IPS-11a (cell line): ENCODE measurements around the gene PSD2.

Source experiments
- H3K4me3 ChIP-seq: one replicate; pipeline ENCODE4 v1.5.1; 2013; ENCODE audit warnings: low read depth, low read length, control low read depth

PSD2 gene

DNA sequence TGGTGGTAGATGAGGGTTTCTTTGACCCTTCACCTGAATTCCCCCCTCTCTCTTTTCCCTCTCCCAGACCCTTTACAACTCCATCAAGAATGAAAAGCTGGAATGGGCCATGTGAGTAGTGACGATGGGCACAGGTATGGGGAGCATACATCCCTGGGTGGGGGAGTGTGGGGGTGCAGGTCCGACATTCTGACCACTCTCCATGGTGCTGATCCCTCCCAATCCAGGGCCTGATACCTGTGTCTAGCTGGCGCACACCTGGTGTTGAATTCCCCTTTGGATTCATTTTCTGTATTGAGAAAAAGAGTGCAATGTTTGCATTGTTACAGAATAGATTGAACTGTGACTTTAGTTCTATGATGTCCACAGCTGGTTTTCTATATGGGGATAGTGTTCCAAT, 40.0 kb downstream of the PSD2 start:
- H3K4me3 ChIP-seq = no peak overlapping the region

DNA sequence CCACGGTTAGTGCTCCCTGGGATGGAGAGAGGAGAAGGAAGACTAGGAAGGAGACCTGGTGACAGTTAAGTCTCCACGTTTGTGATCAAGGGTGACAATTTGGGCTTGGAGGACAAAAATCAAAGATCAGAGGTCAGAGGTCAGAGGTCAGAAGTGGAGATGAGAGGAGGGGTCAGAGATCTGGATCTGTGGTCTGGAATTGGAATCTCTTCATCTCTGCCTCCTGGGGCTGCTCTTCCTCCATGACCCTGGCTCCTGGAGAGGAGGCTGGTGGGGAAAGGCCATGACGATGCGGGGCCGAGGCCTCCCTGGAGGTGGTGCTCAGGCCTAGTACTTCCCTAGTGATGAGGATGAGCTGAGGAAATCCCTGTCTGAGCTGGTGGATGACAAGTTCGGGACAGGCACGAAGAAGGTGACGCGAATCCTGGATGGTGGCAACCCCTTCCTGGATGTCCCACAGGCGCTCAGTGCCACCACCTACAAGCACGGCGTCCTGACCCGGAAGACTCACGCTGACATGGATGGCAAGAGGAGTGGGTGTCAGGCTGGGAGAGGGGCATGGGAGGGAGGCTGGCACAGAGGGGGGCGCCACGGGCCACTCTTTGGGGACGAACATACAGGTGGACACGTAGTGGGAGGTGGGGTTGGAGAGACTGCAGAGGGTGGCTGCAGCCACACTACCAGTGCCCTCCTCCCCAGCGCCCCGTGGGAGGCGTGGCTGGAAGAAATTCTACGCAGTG, 41.0 kb downstream of the PSD2 start:
- H3K4me3 ChIP-seq = no peak overlapping the region

DNA sequence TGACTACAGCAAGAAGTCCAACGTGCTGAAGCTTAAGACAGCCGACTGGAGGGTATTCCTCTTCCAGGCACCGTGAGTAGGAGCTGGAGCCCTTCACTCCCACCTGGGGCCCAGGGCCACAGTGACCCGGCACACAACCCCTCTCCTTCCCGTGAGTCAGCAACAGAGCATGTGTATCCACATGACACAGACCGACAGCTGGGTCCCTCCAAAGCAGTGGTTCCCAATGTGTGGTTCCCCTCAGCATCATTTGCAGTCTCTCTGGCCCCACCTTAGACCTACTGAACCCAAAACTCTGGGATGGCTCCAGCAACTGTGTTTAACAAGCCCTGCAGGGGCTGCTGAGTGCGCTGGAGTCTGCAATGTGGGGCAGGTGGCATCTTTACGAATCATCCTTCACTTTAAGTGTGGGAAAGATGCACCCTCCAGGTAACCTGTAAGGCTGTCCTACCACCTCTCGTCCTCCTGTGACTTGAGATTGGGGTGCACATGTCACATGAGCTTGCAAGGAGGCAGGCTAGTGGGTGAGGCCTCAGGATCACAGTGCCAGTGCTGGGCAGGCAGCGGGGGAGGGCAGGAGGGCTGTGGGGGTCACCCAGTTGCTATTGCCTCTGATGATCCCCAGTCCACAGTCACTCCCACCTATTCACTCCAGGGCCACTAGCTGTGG, 42.2 kb downstream of the PSD2 start:
- H3K4me3 ChIP-seq = no peak overlapping the region

DNA sequence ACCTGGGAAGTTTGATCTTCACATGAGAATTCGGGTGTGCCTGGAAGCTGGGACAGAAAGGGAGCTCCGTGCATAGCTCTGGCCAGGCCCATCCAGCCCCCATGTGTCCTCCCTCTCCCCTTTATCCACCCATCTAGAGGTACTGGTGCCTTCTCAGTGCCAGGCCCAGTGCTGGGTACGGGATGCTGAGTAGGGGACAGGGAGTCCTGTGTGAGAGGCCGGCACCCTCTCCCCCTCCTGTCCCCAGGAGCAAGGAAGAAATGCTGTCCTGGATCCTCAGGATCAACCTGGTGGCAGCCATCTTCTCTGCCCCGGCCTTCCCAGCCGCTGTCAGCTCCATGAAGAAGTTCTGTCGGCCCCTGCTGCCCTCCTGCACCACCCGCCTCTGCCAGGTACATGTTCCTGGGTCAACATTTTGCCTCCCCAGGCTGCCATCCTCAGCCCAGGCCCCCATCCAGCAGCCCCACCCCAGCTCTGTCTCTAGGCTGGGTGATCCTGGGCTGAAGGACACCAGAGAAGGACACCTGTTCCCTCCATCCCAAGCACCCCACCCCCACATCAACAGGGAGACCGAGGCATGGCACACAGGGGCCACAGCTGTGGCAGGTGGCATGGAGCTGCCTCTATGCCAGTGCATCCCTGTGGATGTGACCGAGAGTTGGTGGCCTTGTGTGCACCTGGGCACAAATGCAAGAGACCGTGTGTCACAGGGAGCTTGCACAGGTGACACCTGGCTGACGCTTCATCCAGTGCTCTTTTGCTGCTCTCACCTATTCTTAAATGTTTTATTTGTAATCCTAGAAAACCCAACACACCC, 43.0 kb downstream of the PSD2 start:
- no peak overlapping the region for H3K4me3 ChIP-seq

DNA sequence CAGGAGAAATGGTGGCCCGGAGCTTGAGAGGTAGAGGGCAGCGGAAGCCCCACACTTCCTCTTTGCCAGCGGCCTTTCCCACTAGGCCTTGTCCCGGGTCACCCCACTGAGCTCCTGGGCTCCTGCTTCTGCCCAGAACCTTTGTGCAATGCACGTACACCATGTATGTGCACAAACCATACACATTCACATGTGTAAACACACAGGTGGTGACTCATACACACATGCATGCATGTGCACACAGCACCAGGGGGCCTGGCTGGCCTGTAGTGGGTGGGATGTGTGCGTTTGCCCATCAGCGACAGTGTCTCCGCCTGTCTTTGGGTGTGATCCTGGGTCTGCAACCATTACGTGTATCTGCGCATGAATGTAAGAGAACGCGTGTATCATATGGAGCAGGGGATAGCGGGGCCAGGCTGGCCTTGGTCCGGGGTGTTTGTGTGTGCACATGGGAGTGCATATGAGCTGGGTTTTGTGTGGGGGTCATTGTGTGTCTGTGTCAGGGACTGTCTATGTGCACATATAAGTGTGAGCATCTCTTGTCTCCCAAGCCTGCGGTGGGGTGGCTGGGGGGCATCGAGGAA, 43.7 kb downstream of the PSD2 start:
- no peak overlapping the region for H3K4me3 ChIP-seq

DNA sequence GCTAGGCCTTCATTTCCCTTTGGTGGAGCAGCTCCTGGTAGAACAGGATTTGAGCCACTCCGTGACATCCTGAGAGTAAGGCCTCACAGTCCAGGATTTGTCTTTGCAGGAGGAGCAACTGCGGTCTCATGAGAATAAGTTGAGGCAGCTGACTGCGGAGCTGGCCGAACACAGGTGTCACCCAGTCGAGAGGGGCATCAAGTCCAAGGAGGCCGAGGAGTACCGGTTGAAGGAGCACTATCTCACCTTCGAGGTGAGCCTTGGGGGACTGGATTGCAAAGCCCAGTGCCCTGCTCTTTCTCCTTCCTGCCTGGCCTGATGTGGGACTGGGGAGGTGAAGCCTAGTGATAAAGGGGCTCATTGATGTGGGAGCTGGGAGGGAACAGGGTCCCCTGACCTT, 44.3 kb downstream of the PSD2 start:
- H3K4me3 ChIP-seq = no peak overlapping the region

DNA sequence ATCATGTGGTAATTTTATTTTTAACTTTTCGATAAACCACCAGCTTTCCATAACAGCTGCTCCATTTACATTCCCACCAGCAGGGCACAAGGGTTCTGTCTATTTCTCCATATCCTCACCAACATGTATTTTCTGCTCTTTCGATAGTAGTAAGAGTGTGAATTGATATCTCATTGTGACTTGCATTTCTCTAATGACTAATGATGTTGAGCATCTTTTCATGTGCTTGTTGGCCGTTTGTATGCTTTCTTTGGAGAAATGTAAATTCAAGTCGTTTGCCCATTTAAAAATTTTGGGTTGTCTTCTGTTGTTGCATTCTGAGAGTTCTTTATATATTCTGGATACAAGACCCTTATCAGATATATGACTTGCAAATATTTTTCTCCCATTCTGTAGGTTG, 45.9 kb downstream of the PSD2 start:
- no peak overlapping the region for H3K4me3 ChIP-seq

DNA sequence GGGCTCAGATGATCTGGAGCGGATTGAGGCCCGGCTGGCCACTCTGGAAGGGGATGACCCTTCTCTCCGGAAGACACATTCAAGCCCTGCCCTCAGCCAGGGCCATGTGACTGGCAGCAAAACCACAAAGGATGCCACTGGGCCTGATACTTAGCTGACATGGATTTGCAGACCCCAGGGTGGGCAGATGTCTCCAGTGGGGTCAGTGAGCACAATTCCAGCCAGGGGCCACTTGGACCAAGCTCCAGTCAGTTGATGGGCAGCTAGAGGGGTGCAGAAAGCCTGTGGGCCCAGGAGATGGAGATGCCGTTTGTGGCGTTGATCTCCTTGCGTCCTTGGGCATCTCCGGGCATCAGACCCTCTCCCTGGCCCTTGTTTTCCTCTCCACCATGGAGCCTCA, 46.7 kb downstream of the PSD2 start:
- H3K4me3 ChIP-seq = no peak overlapping the region

DNA sequence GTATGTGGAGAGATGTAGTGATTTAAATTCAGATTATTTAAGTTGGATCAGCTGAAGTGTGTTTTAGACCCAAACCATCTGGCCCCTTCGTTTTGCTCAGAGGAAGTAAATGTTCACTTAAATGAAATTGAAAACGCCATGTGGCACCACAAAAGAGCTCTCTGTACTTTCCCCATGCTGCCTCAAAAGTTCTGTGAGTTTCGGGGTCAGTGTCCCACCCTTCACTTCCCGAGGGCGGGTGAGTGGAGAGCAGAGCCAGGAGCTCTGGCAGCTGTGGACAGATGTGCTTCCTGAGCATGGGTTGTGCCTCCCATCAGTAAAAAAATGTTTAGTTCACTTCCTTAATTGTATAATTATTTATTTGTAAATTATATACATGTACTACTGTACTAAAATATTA, 48.4 kb downstream of the PSD2 start:
- H3K4me3 ChIP-seq = no peak overlapping the region

DNA sequence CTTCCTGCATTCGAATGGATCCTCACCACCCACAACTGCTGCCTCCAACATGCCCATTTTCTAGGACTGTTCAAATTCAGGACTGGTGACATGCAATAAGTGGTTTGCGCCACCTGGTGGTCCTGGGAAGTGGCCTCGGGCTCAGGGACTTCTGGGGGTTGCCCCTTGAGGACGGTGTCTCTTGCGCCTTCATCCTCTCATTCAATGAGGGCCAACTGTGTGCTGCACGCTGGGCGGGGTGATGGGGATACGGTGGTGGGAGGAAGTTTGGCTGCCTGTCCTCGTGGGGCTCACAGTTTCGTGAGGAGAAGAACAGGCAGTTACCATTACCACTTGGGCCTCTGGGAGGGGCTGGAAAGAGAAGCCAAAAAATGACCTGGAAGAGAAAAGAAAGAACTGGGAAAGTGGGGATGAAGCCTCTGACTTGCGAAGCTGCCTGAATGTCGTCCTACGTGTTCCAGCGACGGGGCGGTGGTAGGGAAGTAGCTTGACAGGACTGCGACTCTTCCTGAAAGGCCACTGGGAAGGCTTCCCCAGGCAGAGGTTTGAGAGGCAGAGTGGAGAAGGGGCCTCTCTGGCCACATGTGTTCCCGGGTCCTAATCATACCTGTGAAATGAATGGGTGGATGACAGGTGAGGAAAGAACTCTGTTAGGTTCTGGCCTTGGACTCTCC, 49.0 kb downstream of the PSD2 start:
- no peak overlapping the region for H3K4me3 ChIP-seq

DNA sequence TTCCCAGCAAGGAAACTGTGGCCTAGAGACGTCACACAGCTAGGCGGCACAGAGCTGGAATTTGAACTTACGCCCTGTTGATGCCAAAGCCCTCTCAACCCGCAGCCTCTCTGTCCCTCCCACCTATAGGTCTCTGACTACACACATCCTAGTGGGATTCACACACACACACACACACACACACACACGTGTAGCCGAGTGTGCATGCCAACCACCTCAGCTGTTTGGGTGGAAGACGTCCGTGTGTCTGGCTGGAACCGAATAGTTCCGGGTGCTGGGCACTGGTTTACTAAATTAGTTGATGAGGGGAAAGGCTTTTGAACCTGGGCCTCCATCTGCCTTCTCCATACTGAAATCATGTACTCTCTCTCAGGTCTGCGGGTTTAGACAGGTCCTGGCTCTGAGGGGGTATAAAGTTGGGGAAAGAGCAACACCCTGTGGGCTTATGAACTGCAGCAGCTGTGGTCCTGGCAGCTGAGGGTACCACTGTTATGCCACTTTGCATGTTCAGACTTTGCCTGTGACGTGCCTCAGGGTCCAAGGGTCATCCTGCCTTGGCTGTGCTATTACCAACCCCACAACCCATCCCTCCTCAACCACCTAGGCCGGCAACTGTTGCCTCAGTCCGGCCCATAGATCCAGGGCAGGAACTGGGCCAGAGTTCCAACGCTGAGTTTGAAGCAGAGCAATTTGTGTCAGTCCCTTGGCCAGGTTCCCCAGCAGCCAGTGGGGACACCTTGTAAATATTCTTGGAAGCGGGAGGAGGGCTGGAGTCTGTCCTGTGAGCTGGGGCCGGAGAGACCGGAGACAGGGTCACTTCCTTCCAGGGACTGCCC, 50.5 kb downstream of the PSD2 start:
- H3K4me3 ChIP-seq = no peak overlapping the region

DNA sequence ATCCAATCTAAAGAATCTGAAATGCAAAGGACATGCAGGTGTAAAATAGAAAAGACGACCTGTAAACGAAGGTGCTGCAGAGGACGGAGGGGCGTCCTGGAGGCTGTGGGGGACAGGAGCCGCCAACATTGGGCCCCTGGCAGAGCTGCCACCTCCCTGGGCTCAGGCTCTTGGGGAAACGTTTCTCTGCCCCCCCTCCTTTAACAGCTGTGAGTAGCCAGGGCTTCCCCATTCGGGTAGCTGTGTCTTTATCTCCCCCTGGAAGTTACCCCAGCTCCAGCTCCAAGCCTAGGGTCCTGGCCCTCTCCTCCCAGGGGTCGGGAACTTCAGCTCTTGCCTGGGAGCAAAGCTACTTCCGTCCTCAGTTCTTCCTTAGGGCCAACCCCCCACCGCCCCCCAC, 51.5 kb downstream of the PSD2 start:
- H3K4me3 ChIP-seq = no peak overlapping the region

DNA sequence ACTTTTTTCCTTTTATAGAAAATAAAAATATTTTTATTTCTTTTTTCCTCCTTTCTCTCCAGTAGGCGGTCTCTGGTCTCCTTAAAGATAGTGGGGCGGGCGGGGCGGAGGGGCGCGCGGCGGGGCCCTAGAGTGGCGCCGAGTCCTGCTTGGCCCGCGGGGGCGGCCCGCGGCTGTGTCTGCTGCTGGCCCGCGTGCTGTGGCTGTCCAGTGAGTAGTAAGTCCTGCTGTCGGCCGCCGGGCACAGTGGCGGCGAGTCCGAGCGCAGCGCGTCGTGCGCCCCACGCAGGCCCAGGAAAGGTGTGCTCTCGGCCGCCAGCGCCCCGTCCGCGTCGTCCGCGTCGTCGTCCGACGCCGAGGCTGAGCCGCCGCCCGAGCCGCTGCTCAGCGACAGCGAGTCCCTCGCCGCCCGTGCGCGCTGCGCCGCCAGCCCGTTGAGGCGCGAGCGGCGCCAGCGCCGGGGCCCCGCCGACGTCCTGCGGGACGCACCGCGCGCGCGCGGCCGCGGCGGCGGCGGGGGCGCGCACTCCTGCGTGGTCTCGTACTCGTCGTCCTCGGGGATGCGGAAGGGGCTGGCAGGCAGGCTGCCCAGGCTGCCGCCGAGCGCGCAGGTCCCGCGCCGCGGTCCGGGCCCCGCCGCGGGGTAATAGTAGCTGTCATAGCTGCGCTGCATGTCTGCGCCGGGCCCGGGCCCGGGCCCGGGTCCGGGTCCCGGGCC, 52.3 kb downstream of the PSD2 start:
- H3K4me3 ChIP-seq = peak overlapping the region; percentile 43

DNA sequence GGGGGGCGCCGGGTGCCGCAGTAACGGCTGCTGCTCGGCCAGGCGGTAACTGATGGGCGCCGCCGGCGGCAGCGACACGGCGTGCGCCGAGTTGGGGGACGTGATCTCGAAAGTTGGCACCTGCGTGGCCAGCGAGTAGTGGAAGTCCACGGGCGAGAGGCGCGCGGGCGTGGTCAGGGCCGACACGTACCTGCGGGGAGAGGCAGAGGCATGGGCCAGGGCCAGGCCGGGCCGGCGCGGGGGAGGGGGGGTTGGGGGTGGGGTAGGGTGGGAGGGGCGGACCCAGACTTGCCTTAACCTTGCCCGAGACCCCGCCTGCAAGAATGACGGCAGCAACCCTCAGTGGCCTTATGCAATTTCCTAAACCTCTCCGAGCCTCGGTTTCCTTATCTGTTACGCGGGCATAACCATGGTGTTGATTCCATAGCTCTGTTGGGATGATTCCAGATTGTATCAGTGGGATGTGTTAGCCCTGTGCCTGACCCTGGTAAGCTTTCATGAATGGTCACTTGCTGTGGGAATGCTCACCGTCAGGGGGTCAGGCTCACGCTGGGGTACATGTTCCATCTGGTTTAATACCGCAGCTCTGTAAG, 53.0 kb downstream of the PSD2 start:
- peak overlapping the region; percentile 43 for H3K4me3 ChIP-seq

DNA sequence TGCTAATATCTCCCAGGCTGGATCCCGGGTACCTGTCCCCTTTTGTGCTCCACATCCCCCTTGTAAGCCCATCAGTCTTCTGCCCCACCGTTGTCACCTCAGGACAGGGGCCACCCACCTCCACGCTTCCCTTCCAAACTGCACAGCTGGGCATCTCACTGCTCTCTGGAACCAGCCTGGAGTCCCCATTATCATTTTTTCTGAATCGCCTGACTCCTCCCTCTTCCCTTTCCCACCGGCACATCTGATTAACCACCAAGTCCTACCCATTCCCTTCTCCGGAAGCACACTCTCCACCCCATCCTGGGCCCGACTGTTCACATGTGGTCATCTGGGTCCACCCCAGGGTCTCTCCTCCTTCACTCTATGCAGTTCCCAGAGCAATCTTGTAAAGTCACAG, 53.9 kb downstream of the PSD2 start:
- no peak overlapping the region for H3K4me3 ChIP-seq

DNA sequence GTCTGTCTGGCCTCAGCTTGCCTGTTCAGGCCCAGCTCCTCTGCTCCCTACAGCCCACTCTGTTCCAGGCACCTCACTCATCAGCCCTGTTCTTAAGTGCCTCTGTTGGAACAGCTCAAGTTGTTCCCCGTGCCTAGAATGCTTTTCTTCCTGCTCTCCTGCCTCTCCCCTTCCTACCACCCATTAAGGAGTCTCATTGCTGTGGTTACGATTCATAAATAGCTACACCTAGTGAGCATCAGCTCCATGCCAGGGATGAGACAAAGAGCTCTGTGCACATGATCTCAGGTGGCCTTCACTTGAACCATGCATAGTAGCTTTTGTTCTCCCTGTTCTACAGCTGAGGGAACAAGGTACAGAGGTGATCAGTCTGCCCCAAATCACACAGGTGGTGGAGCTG, 54.3 kb downstream of the PSD2 start:
- H3K4me3 ChIP-seq = no peak overlapping the region

DNA sequence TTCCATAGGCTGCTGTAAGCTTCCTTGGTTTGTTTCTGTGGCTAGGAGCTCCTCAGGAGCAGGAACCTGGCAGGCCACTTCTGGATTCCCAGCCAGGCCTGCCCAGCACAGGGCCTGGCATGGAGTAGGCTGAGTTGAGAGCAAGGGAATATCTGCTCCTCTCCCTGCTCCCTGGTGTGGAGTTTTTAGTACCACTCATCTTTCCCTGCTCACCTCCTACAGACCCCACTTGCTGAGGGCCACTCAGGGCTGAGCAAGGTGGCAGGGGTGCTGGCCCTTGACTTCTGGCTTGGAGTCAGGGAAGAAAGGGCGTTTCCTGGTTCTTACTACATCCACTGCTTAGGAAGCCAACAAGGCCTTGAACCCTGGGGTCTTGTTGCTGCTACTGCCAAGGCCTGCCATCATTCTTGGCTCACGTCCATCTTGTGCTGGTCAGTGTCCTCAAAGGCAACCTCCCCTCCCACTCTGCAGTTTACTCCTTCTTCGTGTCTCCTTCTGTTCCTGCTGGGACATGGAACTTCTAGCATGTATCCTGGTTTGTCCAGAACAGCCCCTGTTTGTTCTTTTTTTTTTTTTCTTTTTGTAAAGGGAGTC, 54.9 kb downstream of the PSD2 start:
- no peak overlapping the region for H3K4me3 ChIP-seq

DNA sequence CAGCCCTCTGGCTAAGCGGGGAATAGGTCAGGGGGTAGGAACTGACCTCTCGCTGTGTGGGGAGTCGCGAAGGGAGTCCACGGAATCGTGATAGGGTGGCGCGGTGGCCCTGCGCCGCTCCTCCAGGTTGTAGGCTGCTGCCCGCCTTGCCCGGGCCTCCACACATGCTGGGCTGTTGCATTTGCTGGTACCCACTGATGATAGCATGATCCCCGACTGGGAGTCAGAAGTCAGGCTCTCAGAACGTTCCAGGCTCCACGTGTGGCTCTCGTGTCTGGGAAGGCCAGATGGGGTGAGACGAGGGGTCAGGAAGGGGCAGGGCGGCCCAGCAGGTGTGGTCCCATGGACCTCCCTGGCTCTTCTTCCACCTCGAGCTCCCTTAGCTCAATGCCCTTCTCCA, 56.0 kb downstream of the PSD2 start:
- no peak overlapping the region for H3K4me3 ChIP-seq

DNA sequence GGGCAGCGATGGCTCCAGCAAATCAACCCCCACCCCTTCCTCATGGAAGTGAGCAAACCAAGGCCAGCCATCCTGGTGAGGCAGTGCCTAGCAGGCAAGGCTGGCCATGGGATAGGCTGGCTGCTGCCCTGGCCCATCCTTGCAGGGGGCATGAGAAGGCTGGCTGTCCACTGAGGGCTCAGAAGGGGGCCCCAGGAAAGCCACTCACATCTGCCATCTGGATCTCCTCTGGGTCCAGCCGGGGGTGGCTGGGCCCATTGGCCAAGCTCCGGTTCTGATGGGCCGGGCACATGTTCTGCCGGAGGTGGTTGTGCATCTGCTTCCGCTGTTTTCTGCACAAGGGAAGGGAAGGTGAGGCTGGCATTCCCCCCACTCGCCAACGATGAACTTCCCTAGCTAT, 57.1 kb downstream of the PSD2 start:
- no peak overlapping the region for H3K4me3 ChIP-seq
